Measurements from ENCODE around the gene DOK6.
A peak's percentile ranks its signal among the peaks of the same experiment; 100 is the strongest.

DOK6 gene

GRCh38 chr18:69490813-69491212 lies 90.1 kb downstream of the DOK6 start:
- no peak overlapping the region for H3K4ac ChIP-seq (ENCODE audit: low read depth, low read length)
- H3K9ac ChIP-seq (ENCODE audit: low read length), result no peak overlapping the region
- H3K23ac ChIP-seq (ENCODE audit: low read length), result no peak overlapping the region
- H3K36me3 ChIP-seq (ENCODE audit: control insufficient read depth in 1 of 2, insufficient read depth in 2 of 2, low read length in 2 of 2), result no peaks in the 10 kb centered on the region
- no peak overlapping the region for H3K4me2 ChIP-seq (ENCODE audit: low read length)
- H2AK5ac ChIP-seq (ENCODE audit: low read length), result no peak overlapping the region
- H3K79me1 ChIP-seq (ENCODE audit: low read length), result no peaks in the 10 kb centered on the region
- no peak overlapping the region for H3K27ac ChIP-seq (ENCODE audit: low read depth, low read length)
- no peak overlapping the region for H2BK5ac ChIP-seq (ENCODE audit: low read depth, low read length, poor library complexity)
- H2BK120ac ChIP-seq (ENCODE audit: insufficient read depth, low read length, poor library complexity), result no peak overlapping the region
- H4K8ac ChIP-seq (ENCODE audit: low read depth, low read length), result no peak overlapping the region
- no peak overlapping the region for H4K12ac ChIP-seq (ENCODE audit: low read depth, low read length)
- peaks cover 10% of the 10 kb centered on the region for H3K9me3 ChIP-seq (ENCODE audit: insufficient read depth, low read depth, low read length)
- no peaks in the 10 kb centered on the region for H3K4me1 ChIP-seq (ENCODE audit: control insufficient read depth in 1 of 2, insufficient read depth in 2 of 2, low read length in 2 of 2)
- no peak for DNase-seq
- H2AFZ ChIP-seq (ENCODE audit: insufficient read depth, low read length, poor library complexity), result no peak overlapping the region
- WGBS (ENCODE audit: extremely low coverage, insufficient coverage, insufficient read length), result no CpG with 5 or more reads among the region's 4 CpGs
- no peak overlapping the region for H4K91ac ChIP-seq (ENCODE audit: low read depth, low read length)
- no peak overlapping the region for H3K18ac ChIP-seq (ENCODE audit: low read length)
- no peak overlapping the region for H2BK12ac ChIP-seq (ENCODE audit: low read length)
- no peaks in the 10 kb centered on the region for H3K27me3 ChIP-seq (ENCODE audit: insufficient read depth, low read length)
- H3K14ac ChIP-seq (ENCODE audit: low read length), result no peak overlapping the region
- H3K79me2 ChIP-seq (ENCODE audit: control insufficient read depth, insufficient read depth, low read length, poor library complexity), result no peaks in the 10 kb centered on the region
- no peak overlapping the region for H3K4me3 ChIP-seq (ENCODE audit: low read depth, low read length)

- no peak overlapping the region for H3K23ac ChIP-seq (ENCODE audit: low read length)
- no peak overlapping the region for H4K91ac ChIP-seq (ENCODE audit: low read depth, low read length)
- no peak overlapping the region for H2BK5ac ChIP-seq (ENCODE audit: low read depth, low read length, poor library complexity)
- H3K9me3 ChIP-seq (ENCODE audit: insufficient read depth, low read depth, low read length), result peaks cover 14% of the 10 kb centered on the region
- no peak overlapping the region for H4K12ac ChIP-seq (ENCODE audit: low read depth, low read length)
- no peak overlapping the region for H2BK120ac ChIP-seq (ENCODE audit: insufficient read depth, low read length, poor library complexity)
- no peak overlapping the region for H3K4ac ChIP-seq (ENCODE audit: low read depth, low read length)
- no peak overlapping the region for H2AK5ac ChIP-seq (ENCODE audit: low read length)
- H3K27me3 ChIP-seq (ENCODE audit: insufficient read depth, low read length), result no peaks in the 10 kb centered on the region
- no peak for DNase-seq
- no peak overlapping the region for H3K4me2 ChIP-seq (ENCODE audit: low read length)
- H3K14ac ChIP-seq (ENCODE audit: low read length), result no peak overlapping the region
- no peak overlapping the region for H2AFZ ChIP-seq (ENCODE audit: insufficient read depth, low read length, poor library complexity)
- H3K79me1 ChIP-seq (ENCODE audit: low read length), result no peaks in the 10 kb centered on the region
- no peaks in the 10 kb centered on the region for H3K79me2 ChIP-seq (ENCODE audit: control insufficient read depth, insufficient read depth, low read length, poor library complexity)
- WGBS (ENCODE audit: extremely low coverage, insufficient coverage, insufficient read length), result no CpG with 5 or more reads among the region's 2 CpGs
- no peak overlapping the region for H3K18ac ChIP-seq (ENCODE audit: low read length)
- H3K27ac ChIP-seq (ENCODE audit: low read depth, low read length), result no peak overlapping the region
- H3K4me1 ChIP-seq (ENCODE audit: control insufficient read depth in 1 of 2, insufficient read depth in 2 of 2, low read length in 2 of 2), result no peaks in the 10 kb centered on the region
- H3K4me3 ChIP-seq (ENCODE audit: low read depth, low read length), result no peak overlapping the region
- H2BK12ac ChIP-seq (ENCODE audit: low read length), result no peak overlapping the region
- H3K9ac ChIP-seq (ENCODE audit: low read length), result no peak overlapping the region
- no peak overlapping the region for H4K8ac ChIP-seq (ENCODE audit: low read depth, low read length)
- no peaks in the 10 kb centered on the region for H3K36me3 ChIP-seq (ENCODE audit: control insufficient read depth in 1 of 2, insufficient read depth in 2 of 2, low read length in 2 of 2)
Observed at GRCh38 chr18:69491576-69491975, 90.9 kb downstream of the DOK6 start.

- Histone ChIP-seq H3K4me3 (ENCODE audit: low read depth, low read length) (no peak overlapping the region), H2AFZ (ENCODE audit: insufficient read depth, low read length, poor library complexity) (no peak overlapping the region), H4K91ac (ENCODE audit: low read depth, low read length) (no peak overlapping the region), H3K27me3 (ENCODE audit: insufficient read depth, low read length) (no peaks in the 10 kb centered on the region), H2BK120ac (ENCODE audit: insufficient read depth, low read length, poor library complexity) (no peak overlapping the region), H4K12ac (ENCODE audit: low read depth, low read length) (no peak overlapping the region), H4K8ac (ENCODE audit: low read depth, low read length) (no peak overlapping the region), H3K14ac (ENCODE audit: low read length) (no peak overlapping the region), H2AK5ac (ENCODE audit: low read length) (no peak overlapping the region), H3K4me1 (ENCODE audit: control insufficient read depth in 1 of 2, insufficient read depth in 2 of 2, low read length in 2 of 2) (no peaks in the 10 kb centered on the region), H3K36me3 (ENCODE audit: control insufficient read depth in 1 of 2, insufficient read depth in 2 of 2, low read length in 2 of 2) (no peaks in the 10 kb centered on the region), H3K9me3 (ENCODE audit: insufficient read depth, low read depth, low read length) (peaks cover 14% of the 10 kb centered on the region), H3K79me1 (ENCODE audit: low read length) (no peaks in the 10 kb centered on the region), H3K18ac (ENCODE audit: low read length) (no peak overlapping the region), H3K4ac (ENCODE audit: low read depth, low read length) (no peak overlapping the region), H3K79me2 (ENCODE audit: control insufficient read depth, insufficient read depth, low read length, poor library complexity) (no peaks in the 10 kb centered on the region), H2BK12ac (ENCODE audit: low read length) (no peak overlapping the region), H3K4me2 (ENCODE audit: low read length) (no peak overlapping the region), H3K9ac (ENCODE audit: low read length) (no peak overlapping the region), H3K27ac (ENCODE audit: low read depth, low read length) (no peak overlapping the region), H2BK5ac (ENCODE audit: low read depth, low read length, poor library complexity) (no peak overlapping the region), H3K23ac (ENCODE audit: low read length) (no peak overlapping the region)
- WGBS (ENCODE audit: extremely low coverage, insufficient coverage, insufficient read length), result no CpG with 5 or more reads among the region's 2 CpGs
- DNase-seq, result no peak
Observed at GRCh38 chr18:69492861-69493260, 92.2 kb downstream of the DOK6 start.

- H2BK5ac ChIP-seq (ENCODE audit: low read depth, low read length, poor library complexity), result no peak overlapping the region
- no peak overlapping the region for H3K23ac ChIP-seq (ENCODE audit: low read length)
- H3K14ac ChIP-seq (ENCODE audit: low read length), result no peak overlapping the region
- H4K8ac ChIP-seq (ENCODE audit: low read depth, low read length), result no peak overlapping the region
- peak overlapping the region; percentile 47 for H4K12ac ChIP-seq (ENCODE audit: low read depth, low read length)
- H2AFZ ChIP-seq (ENCODE audit: insufficient read depth, low read length, poor library complexity), result no peak overlapping the region
- no peak overlapping the region for H2AK5ac ChIP-seq (ENCODE audit: low read length)
- no peak overlapping the region for H3K4me2 ChIP-seq (ENCODE audit: low read length)
- no peaks in the 10 kb centered on the region for H3K79me2 ChIP-seq (ENCODE audit: control insufficient read depth, insufficient read depth, low read length, poor library complexity)
- no peaks in the 10 kb centered on the region for H3K79me1 ChIP-seq (ENCODE audit: low read length)
- no peak overlapping the region for H3K18ac ChIP-seq (ENCODE audit: low read length)
- H3K27me3 ChIP-seq (ENCODE audit: insufficient read depth, low read length), result no peaks in the 10 kb centered on the region
- H2BK120ac ChIP-seq (ENCODE audit: insufficient read depth, low read length, poor library complexity), result no peak overlapping the region
- DNase-seq, result no peak
- peak overlapping the region; percentile 54 for H3K4me3 ChIP-seq (ENCODE audit: low read depth, low read length)
- H2BK12ac ChIP-seq (ENCODE audit: low read length), result no peak overlapping the region
- no peak overlapping the region for H4K91ac ChIP-seq (ENCODE audit: low read depth, low read length)
- H3K4ac ChIP-seq (ENCODE audit: low read depth, low read length), result no peak overlapping the region
- no CpG with 5 or more reads among the region's 4 CpGs for WGBS (ENCODE audit: extremely low coverage, insufficient coverage, insufficient read length)
- no peak overlapping the region for H3K27ac ChIP-seq (ENCODE audit: low read depth, low read length)
- peaks cover 14% of the 10 kb centered on the region for H3K9me3 ChIP-seq (ENCODE audit: insufficient read depth, low read depth, low read length)
- H3K9ac ChIP-seq (ENCODE audit: low read length), result peak overlapping the region; percentile 17
- H3K4me1 ChIP-seq (ENCODE audit: control insufficient read depth in 1 of 2, insufficient read depth in 2 of 2, low read length in 2 of 2), result no peaks in the 10 kb centered on the region
- no peaks in the 10 kb centered on the region for H3K36me3 ChIP-seq (ENCODE audit: control insufficient read depth in 1 of 2, insufficient read depth in 2 of 2, low read length in 2 of 2)
Observed at GRCh38 chr18:69494841-69495240, 94.2 kb downstream of the DOK6 start.
